HG02610 (cell line): ENCODE measurements around the gene AP3S2.
"Not testable (repeated sequence)": the region's sequence is repeated elsewhere in the genome, so short reads cannot be mapped to it uniquely, and the experiment has no call there.

Source experiments
- ATAC-seq: cut with Tn5 transposase; IDR thresholded peaks from one replicate; pipeline ENCODE4 v1.9.1; 2021; ENCODE audit warnings: mild to moderate bottlenecking, moderate library complexity; ENCODE audit not compliant: unreplicated experiment

The AP3S2 gene

DNA sequence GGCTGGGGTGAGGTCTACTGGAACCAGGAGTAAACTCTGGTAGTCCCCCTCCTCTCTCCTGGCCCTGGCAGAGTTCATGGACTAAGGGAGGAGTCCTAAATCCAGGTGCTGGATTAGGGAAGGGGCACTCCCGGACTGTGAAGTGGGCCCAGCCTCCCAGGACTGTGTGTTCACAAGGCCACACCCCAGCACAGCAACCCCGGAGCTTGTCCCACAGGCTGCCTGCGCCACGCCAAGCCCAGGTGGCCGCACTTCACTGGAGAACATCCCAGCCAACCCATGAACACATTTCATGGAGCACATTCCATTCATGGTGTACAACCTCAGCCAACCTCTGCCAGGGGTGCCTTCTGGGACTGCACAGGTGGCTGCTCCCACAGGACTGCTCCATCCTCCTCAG, 10.7 kb upstream of the AP3S2 start:
- ATAC-seq: no peak

DNA sequence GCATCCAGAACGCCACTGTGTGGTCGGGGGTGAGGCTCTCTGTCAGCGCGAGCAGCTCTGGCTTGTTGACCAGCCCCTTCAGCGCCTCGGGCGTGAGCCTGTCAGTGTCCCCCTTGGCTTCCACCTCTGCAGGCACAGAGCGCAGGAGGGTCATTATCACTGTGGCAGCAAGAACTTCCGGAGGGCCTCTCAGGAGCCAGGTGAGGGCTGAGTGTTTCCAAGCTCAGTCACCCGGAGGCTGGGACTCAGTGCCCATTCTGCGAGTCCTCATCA, 10.0 kb upstream of the AP3S2 start:
- no peak for ATAC-seq

GRCh38 chr15:89903015-89903857, 9.4 kb upstream of the AP3S2 start:
- no peak for ATAC-seq

GRCh38 chr15:89900849-89901248, 7.1 kb upstream of the AP3S2 start:
- ATAC-seq: no peak

DNA sequence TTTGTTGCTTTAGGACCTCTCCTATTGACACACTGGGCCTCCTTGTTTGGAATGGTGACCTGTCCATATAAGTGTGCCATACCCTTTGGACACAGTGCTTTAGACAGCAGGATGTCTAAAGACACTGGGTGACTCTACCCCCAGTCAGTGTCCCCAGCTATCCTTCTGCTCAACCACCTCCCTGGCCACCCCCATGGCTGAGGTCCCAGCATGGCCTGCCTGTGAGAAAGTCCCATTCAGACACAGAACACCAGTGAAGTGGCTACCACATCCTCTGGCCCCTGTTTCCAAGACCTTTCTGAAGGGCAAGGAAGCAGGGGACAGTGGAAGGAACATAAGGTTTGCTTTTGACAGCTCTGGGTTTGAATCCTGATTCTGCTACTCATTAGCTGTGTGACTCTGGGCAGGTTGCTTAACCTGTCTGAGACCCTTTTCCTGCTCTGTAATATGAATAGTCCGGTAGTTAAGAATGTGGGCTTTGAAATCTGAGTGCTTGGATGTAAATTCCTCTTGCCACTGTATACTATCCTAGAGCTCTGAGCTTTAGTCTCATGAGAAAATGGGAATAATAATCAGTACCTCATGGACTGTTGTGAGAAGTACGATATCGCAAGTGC, 6.3 kb upstream of the AP3S2 start:
- no peak for ATAC-seq

DNA sequence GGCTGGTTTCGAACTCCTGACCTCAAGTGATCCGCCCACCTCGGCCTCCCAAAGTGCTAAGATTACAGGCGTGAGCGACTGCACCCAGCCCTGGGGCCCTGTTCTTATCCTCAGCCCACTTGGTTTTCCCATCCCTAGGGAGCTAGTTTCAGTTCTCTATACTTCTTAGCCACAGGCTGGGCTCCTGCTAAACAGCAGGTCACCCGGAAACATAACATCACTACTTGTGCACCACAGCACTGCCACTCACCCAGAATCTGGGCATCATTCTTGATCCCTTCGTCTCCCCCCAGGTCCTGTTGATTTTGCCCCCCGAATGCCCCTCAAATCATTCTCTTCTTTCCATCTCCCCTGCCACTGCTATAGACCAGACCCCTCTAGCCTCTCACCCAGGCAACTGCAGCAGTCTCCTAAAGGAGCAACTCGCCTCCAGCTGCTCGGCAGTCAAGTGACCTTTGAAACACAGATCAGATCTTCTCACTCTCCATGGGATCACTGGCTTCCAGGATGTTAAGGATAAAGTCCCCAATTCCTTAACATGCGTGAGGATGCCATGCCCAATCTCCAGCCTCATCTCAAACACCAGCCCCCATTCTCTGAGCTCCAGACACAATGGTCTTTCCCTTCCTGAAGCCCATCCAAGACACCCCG, 5.6 kb upstream of the AP3S2 start:
- ATAC-seq: no peak

DNA sequence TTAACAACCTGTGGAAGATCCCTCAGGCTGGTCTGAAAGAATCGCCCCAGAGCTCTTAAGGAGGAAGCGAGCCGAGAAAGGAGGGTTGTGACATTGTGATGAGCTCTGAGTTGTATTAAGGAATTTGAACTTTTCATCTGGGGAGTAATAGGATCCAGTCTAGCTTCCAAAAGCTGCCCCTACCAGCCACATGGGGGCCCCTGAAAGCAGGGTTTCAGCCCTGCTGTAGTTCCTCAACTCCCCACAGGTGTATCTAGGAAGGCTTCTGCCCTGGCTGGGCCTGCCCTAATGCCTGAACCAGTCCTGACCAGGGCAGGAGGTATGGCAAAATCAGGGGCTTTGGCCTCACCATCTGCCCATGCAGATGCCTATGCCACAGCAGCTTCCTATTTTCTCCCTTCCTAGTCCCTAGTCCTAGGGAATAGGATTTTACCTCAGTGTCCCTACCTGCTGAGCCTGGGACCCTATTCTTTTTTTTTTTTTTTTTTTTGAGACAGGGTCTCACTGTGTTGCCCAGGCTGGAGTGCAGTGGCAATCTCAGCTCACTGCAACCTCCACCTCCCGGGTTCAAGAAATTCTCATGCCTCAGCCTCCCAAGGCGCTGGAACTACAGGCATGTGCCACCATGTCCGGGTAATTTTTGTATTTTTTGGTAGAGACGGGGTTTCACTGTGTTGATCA, 5.0 kb upstream of the AP3S2 start:
- ATAC-seq: no peak

GRCh38 chr15:89898146-89898545, 4.4 kb upstream of the AP3S2 start:
- no peak for ATAC-seq

DNA sequence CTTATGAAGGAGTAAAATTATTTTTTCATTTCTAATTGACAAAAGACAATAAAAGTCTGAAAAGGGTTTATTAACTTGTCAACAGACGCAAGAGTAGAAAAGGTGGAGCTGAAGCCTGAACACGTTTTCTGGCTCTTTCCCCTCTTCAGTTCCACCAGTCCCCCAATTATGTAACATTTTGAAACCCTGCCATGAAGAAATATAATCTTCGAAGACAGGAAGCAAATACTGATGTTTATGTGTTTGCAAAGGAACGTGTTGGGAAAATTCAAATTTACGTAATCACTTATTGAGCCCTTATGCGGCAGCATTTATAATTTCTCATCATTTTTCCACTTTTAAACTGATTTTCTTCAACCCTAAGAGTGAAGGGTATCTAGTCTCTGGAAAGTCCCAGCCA, 767 bp downstream of the AP3S2 start:
- ATAC-seq: no peak

- no peak for ATAC-seq
Measured at GRCh38 chr15:89888214-89888804, 5.5 kb downstream of the AP3S2 start.

- ATAC-seq: no peak
Measured at GRCh38 chr15:89885611-89886010, 8.2 kb downstream of the AP3S2 start.

- ATAC-seq: not testable (repeated sequence)
Measured at GRCh38 chr15:89885179-89885578, 8.6 kb downstream of the AP3S2 start.

- no peak for ATAC-seq
Measured at GRCh38 chr15:89883518-89883917, 10.3 kb downstream of the AP3S2 start.

DNA sequence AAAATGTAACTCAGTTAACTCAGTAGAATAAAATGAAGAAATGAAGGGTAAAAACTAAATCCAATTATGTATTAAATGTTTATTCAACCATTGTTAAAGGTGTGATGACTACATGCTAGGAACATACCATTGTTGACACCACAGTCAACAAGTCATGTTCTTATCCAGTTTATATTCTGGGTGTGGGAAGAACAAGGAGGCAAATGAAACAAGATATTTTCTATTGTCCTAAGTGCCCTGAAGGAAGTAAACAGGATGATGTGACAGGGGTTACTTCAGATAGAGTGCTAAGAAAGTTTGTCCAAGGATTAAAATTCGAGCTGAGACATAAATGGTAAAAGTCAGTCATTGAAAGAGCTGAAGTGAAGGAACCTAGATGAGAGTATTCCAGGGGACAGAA, 13.1 kb downstream of the AP3S2 start:
- no peak for ATAC-seq

- ATAC-seq: no peak
Measured at GRCh38 chr15:89878323-89878722, 15.5 kb downstream of the AP3S2 start.

GRCh38 chr15:89877083-89877425, 16.7 kb downstream of the AP3S2 start:
- ATAC-seq: no peak

GRCh38 chr15:89876396-89877082, 17.3 kb downstream of the AP3S2 start:
- ATAC-seq: no peak

GRCh38 chr15:89875741-89876140, 18.1 kb downstream of the AP3S2 start:
- ATAC-seq: no peak

- ATAC-seq: peak; percentile 77
Measured at GRCh38 chr15:89874926-89875564, 18.7 kb downstream of the AP3S2 start.

DNA sequence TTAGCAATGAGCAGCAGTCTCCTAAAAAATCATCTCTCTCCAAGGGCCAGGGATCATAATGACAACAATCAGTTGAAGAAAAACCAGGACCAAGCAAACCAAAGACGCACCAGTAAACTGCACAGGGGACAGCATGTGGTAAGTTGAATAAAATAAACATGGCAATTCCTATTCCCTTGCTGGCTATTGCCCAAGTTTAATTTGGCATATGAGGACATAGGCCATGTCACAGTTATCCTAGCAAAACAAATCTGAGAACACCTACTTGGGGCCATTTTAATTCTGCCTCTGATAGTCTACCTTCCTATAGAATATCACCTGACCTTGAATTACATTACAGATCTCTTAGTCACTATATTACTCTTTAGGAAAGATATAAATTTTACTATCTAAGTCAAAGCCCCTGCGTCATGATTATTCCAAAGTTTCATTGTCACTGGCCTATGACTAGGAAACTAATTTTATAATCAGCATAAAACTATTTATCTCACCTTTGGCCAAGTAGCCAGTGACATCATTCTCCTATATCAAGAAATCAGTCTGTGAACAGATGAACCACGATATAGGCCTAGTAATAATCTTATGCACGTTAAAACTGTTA, 23.0 kb downstream of the AP3S2 start:
- no peak for ATAC-seq
